Hematopoietic multipotent progenitor cell treated with erythropoietin and hydrocortisone succinate and interleukin-3 and kit ligand, for 6 days (in vitro differentiated cells): ENCODE measurements around the gene CAPN1.
"Not testable (repeated sequence)": the region's sequence is repeated elsewhere in the genome, so short reads cannot be mapped to it uniquely, and the experiment has no call there.

ENCODE experiments used
- DNase-seq: peaks from one replicate; pipeline ENCODE4 v3.0.0-alpha.2; 2015

The CAPN1 gene

GRCh38 chr11:65181569-65182257 is at the start of gene CAPN1:
TSS of gene CAPN1 (plus strand) at chr11:65181928. CDS start at chr11:65182702, 774 bp downstream.
- DNase-seq: peak; percentile 98

- no peak for DNase-seq
These were observed 49.3 kb upstream of the CAPN1 start for GRCh38 chr11:65132238-65132987.

DNA sequence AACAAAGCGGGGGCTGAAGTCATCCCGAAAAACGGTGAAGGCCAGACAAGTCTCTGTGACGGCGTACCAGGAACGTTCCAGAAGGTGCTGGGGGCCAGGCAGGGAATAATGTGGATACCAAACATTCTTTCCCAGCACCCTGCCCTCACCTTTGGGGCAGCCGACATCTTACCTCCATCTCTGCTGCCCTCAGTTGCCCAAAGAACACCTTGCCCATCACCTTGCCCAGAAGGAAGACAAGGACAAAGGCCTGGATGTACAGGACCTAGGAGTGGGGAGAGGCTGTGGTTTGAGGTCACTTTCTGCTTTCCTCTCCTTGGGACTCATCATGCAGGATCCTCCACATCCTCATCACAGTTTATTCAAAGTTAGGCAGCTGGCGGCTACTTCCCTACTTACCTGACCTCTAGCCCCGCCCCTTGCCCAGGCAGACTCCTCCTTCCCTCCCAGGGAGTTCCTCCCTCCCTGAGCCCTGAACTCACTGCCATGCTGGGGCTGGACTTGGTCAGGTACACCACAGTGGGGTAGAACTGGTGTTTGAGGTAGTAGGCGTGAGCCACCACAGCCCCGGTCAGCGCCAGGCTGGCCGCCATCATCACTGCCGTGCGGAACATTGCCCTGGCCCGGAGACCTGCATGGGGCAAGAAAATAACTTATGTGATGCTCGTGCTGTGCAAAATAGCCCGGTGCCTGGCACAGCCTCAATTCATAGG is 48.6 kb upstream of the CAPN1 start:
- DNase-seq: peak; percentile 72

DNA sequence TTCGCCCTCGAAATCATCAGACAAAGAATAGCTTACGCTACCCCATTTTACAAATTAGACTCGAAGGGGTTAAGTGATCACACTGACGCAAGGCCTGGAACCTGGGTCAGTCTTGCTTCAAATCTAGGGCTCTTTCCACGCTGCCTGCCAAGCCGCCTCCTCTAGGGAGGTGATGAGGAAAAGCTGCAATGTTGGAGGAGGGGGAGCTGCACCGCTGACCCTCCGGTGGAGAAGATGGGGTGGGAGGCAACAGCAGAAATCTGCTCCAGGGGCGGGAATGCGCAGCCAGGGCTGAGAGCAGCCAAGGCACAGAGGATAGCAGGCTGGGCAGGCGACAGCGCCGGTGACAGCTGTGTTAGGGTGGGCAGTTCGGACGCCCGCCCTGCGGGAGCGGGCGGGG is 48.0 kb upstream of the CAPN1 start:
- no peak for DNase-seq

DNA sequence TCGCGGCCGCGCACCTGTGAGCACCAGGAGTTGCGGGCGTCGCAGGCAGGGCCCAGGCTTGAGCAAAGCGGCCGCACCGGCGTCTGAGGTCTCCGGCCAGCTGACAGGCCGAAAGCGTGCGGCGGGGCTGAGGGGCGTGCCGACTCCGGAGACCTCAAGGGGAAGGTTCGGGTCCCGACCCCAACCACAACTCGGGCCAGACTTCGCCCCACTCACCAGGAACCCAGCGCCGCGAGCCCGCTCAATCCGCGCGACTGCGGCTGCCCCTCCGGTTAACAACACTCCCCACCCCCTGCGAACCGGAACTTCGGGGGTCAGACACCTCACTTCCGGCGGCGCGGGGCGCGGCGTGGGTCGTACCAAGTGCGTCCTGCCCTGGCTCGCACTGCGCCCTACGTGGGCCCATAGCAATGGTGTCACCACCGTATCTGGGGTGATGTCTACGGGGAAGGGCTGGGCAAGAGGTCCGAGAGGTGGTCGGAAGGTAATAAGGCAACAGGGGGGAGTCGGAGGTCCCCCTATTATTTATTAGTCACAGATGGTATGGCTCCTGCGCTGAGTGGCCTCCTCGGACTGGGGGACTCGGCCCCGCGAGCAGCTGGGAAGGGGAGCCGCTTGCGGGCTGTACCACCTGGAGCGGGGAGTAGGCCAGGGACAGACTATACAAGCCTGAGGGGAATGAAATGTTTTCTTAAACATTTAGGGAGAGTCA is 47.3 kb upstream of the CAPN1 start, which contains the start of gene SYVN1:
TSS of gene SYVN1 (minus strand) at position 280 of the 712 bp plus-strand sequence. CDS start 918 bp downstream, outside the sequence.
- peak; percentile 94 for DNase-seq

GRCh38 chr11:65134952-65135632 is 46.6 kb upstream of the CAPN1 start:
- peak; percentile 99 for DNase-seq

- DNase-seq: no peak
These were observed 46.0 kb upstream of the CAPN1 start for GRCh38 chr11:65135633-65136145.

GRCh38 chr11:65136515-65137096 is 45.1 kb upstream of the CAPN1 start:
- DNase-seq: no peak

- DNase-seq: no peak
These were observed 39.7 kb upstream of the CAPN1 start for GRCh38 chr11:65141896-65142494.

GRCh38 chr11:65147352-65148075 is 34.2 kb upstream of the CAPN1 start:
- no peak for DNase-seq

DNA sequence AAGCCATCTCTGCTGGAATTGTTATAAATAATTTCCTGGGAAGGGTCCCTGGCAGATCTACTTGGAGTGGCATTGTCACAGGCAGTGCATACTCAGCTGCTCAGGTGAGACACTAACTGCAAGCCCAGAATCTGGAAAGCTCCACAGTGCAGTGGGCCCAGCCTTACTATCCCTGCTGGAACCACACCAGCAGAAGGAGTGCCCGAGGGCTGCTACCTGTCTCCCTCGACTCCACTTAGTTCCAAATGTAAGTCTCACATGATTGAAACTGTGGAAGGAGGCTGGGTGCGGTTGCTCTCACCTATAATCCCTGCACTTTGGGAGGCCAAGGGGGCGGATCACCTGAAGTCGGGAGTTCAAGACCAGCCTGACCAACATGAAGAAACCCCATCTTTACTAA is 33.1 kb upstream of the CAPN1 start:
- no peak for DNase-seq

DNA sequence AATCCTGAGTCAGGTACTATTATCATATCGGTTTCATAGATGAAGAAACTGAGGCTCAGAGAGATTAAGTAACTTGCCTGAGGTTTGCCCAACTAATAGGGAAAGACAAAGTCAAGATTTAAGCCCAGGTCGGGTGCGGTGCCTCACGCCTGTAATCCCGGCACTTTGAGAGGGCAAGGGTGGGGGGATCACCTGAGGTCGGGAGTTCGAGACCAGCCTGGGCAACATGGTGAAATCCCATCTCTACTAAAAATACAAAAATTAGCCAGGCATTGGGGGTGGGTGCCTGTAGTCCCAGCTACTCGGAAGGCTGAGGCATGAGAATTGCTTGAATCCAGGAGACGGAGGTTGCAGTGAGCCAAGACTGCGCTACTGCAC is 31.6 kb upstream of the CAPN1 start:
- not testable (repeated sequence) for DNase-seq

DNA sequence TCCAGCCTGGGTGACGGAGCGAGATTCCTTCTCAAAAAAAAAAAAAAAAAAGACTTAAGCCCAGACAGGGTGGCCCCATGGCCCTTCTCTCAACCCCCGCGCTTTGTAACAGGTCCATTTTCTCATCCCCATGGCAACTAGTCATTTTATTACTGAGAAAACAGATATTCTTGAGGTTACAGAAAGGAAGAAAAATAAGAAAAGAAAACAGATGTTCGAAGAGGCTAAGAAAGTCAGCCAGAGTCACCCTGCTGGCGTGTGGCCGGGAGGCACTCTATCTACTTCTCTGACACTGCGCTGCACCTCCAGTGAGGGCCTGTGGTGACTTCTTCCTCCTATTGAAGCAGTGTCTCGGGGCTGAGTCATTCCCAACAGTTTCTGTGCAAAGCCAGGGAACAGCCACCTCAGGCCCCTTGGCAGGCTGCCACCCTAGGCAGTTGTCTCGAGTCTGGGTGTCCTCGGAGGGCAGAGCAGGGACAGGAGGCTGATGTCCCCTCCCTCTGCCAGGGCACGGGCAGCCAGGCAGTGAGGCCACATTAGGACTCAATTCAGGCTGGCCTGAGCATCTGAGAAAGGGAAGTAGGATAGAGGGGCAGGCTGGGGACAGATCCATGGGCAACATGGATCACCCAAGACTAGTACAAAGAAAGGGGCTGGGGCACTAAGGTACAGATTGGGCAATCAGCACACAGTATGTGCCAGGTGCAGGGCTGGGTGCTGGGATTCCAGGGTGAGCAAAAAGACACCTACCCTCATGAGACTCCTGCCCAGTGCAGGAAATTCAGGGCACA is 31.0 kb upstream of the CAPN1 start:
- peak; percentile 98 for DNase-seq

- DNase-seq: no peak
These were observed 30.3 kb upstream of the CAPN1 start for GRCh38 chr11:65151331-65151899.

- DNase-seq: no peak
These were observed 29.6 kb upstream of the CAPN1 start for GRCh38 chr11:65152122-65152521.

DNA sequence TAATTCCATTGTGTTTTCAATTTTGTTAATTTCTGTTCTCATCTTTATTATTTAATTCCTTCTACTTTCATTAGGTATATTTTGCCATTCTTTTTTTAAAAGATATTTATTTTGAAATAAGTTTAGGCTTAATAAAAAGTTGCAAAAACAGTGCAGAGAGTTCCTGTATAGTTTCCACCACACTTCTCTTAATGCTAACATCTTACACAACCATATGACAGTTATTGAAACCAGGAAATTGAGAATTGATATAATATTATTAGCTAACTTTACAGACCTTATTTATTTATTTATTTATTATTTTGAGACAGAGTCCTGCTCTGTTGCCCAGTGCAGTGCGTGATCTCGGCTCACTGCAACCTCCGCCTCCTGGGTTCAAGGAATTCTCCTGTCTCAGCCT is 25.5 kb upstream of the CAPN1 start:
- no peak for DNase-seq

GRCh38 chr11:65156926-65157325 is 24.8 kb upstream of the CAPN1 start:
- DNase-seq: no peak

- DNase-seq: no peak
These were observed 24.4 kb upstream of the CAPN1 start for GRCh38 chr11:65157336-65157735.

DNA sequence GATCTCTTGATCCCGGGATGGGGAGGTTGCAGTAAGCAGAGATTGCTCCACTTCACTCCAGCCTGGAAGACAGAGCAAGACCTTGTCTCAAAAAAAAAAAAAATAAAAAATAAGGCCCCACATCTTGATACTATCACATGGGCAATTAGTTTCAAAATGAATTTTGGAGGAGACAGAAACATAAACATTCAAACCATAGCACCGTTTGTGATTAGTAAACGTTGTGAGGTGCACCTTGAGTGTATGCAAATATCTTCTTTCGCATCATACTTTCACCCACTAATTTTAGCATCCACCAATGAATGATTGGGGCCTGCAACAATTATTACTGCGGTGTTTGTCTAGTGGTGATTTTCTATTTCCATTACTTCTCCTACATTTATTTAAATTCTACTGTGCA is 22.7 kb upstream of the CAPN1 start:
- no peak for DNase-seq
